Measurements from ENCODE around the gene MSRB2.
"Not testable (repeated sequence)": the region's sequence is repeated elsewhere in the genome, so short reads cannot be mapped to it uniquely, and the experiment has no call there.

The MSRB2 gene

DNA sequence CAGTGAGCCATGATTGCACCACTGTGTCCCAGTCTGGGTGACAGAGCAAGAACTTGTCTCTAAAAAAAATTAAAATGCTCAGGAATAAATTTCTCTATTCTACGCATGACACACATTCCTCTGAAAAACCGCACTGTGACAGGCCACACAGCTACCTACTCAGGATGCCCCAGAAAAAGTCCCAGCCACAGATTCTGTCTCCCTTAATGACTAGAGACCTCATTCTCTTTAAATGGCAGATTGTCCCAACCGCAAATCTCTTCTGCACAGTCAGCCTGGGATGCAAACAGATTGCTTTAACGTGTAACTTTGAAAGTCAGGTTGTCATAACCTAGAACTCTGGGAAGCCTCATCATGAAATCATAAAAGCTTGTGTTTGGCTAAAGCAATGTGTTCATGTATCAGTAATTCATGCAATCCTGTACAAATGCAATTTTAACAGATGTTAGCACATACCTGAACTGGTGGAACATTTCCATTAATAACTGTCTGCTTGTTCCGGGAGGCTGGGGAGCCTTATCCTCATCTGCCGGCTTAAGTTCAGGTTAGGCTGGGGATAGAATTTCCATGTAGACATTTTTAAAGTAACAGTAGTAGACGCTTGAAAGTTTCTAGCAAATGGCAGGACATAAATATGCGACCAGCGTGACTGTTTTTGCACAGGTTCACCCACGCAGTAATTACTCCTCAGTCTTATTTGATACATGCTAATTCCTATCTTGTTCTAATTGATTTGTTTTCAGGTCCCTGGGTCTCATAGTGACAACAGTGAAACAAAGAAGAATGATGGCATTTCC, 26.2 kb upstream of the MSRB2 start:
- in situ Hi-C loops (cut with MboI; ENCODE audit: low sequenced_read_pairs): no loop called here

- in situ Hi-C loops (cut with MboI; ENCODE audit: low sequenced_read_pairs): not testable (repeated sequence)
Measured at GRCh38 chr10:23070092-23070912, 25.1 kb upstream of the MSRB2 start.

DNA sequence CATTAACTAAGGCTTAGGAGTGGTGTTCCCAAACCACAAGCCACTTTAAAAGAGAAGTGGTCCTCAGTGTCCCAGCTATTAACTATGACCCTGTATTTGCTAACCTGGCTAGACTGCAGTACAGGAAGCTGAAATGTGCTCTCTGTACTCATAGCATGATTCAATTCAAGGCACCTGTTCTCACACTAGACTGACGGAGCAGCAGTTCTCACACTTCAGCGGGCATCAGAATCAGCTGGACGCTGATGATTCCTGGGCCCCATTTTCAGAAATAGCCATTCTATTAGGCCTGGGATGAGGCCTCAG, 24.5 kb upstream of the MSRB2 start:
- in situ Hi-C loops (cut with MboI; ENCODE audit: low sequenced_read_pairs): no loop called here

DNA sequence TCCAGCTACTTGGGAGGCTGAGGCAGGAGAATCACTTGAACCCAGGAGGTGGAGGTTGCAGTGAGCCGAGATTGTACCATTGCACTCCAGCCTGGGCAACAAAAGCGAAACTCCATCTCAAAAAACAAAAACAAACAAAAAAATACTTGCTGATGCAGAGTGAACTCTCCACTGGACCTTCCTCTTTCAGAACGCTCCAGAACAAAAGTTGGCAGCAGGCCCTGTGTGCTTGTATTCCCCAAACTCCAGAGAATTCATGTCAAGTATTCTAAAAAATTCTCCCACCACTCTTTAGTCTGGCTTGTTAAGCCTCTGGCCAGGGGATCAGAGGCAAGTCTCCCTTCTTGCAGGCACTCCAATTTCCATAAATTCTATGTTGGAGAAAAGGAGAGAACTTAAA, 22.8 kb upstream of the MSRB2 start:
- in situ Hi-C loops (cut with MboI; ENCODE audit: low sequenced_read_pairs): not testable (repeated sequence)

GRCh38 chr10:23073527-23073926, 21.9 kb upstream of the MSRB2 start:
- in situ Hi-C loops (cut with MboI; ENCODE audit: low sequenced_read_pairs): no loop called here

DNA sequence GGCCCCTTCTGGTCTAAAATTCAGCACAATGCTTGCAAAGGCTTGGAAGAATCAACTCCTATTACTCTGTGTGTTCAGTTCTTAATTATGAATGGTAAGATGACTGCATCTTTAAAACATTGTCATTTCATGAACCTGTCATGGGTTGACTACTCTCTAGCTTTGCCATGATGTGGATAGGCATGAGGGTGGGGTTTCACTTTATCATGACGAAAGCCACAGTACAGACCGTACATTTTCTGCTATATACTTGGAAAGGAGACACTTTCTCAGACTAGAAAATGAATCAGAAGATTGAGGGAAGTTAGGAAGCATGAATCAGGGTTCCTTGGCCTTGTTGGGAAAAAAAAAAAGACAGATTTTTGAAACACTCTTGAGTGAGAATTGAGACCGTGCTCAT, 19.7 kb upstream of the MSRB2 start:
- in situ Hi-C loops (cut with MboI; ENCODE audit: low sequenced_read_pairs): no loop called here

- in situ Hi-C loops (cut with MboI; ENCODE audit: low sequenced_read_pairs): no loop called here
Measured at GRCh38 chr10:23078114-23078513, 17.3 kb upstream of the MSRB2 start.

- in situ Hi-C loops (cut with MboI; ENCODE audit: low sequenced_read_pairs): no loop called here
Measured at GRCh38 chr10:23079700-23080099, 15.7 kb upstream of the MSRB2 start.

GRCh38 chr10:23080262-23080661, 15.1 kb upstream of the MSRB2 start:
- in situ Hi-C loops (cut with MboI; ENCODE audit: low sequenced_read_pairs): no loop called here

DNA sequence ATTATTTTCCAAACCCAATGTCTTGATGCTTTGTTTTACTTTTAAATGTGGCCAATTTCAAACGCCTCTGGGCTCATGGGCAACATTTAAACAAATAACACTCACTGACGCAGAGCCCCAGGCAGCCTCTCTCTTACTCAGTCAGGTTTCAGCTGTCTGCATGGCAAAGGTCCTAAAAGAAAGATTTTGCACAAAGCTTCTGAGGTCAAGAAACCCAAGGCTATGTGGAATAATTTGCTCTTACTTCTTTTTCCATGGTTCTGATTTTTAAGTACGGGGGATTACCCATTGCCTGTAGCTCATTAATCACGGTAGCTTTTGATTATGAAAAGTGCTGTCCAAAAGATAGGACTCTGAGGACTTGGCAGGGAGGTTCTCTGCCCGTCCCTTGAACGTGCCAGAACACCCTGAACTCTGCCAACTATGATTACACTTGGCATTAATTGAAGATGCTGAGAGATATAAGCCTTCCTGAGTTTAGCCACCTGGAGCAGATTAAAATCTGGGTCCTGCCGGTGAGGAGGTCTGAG, 14.1 kb upstream of the MSRB2 start:
- in situ Hi-C loops (cut with MboI; ENCODE audit: low sequenced_read_pairs): no loop called here

GRCh38 chr10:23081891-23082290, 13.5 kb upstream of the MSRB2 start:
- in situ Hi-C loops (cut with MboI; ENCODE audit: low sequenced_read_pairs): no loop called here

GRCh38 chr10:23088609-23089008, 6.8 kb upstream of the MSRB2 start:
- in situ Hi-C loops (cut with MboI; ENCODE audit: low sequenced_read_pairs): no loop called here

GRCh38 chr10:23094786-23095403, 484 bp upstream of the MSRB2 start:
- in situ Hi-C loops (cut with MboI; ENCODE audit: low sequenced_read_pairs): no loop called here

DNA sequence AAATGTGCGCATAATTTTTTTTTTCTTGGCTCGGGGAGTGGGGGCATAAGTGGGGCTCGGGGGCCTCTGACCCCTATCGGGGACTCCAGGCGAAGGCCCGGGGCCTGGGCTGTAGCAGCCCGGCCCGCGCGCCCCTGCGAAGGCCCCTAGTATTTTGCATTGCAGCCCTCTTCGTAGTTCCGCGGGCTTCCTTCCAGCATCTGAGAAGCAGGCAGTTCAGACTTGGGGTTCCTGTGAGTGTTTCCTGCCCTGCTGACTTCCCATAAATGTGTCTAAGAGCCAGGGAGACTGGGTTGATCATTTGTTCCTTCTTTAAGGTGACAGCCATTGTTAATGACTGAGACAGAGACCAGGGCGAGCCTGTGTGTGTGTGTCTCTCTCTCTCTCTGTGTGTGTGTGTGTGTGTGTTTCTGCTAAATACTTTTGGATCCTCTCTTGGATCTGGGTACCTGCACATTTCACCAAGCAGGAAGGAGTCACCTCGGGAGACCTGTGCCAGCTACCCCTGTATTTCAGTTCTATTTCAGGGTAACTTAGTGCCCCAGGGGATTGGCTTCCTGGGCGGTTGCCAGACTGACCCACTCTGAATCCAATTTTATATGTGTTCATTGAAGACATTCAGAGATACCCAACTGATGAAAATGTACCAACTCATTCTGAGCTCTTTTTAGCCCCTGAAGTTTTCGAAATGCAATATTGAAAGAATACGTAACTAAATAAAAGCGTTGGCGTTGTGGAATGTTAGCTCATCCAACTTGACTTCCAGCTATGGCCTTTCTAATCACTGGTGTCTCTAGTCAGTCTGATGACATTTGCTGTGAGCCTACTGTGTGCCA, 805 bp downstream of the MSRB2 start:
- in situ Hi-C loops (cut with MboI; ENCODE audit: low sequenced_read_pairs): no loop called here

- in situ Hi-C loops (cut with MboI; ENCODE audit: low sequenced_read_pairs): no loop called here
Measured at GRCh38 chr10:23096802-23097549, 1.6 kb downstream of the MSRB2 start.

GRCh38 chr10:23099079-23099478, 3.7 kb downstream of the MSRB2 start:
- in situ Hi-C loops (cut with MboI; ENCODE audit: low sequenced_read_pairs): no loop called here

DNA sequence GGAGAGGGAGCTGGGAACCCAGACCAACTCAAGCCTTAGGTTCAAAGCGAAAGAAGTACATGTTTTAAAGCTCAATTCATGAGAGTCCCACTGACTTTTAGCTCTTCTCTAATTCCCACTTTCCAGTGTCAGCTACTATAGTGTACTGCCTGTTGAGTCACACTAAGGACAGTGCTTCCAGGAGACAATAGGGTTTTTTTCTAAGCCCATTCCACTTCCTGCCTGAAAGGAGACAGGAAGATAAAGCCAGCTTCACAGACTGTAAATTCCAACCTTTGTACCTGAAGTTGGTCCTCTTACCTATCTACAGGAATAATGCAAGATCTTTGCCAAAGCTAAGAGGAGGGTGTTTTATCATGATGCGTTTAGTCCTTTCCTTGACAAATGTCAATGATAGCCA, 4.4 kb downstream of the MSRB2 start:
- in situ Hi-C loops (cut with MboI; ENCODE audit: low sequenced_read_pairs): no loop called here

GRCh38 chr10:23100331-23101030, 5.1 kb downstream of the MSRB2 start:
- in situ Hi-C loops (cut with MboI; ENCODE audit: low sequenced_read_pairs): no loop called here

DNA sequence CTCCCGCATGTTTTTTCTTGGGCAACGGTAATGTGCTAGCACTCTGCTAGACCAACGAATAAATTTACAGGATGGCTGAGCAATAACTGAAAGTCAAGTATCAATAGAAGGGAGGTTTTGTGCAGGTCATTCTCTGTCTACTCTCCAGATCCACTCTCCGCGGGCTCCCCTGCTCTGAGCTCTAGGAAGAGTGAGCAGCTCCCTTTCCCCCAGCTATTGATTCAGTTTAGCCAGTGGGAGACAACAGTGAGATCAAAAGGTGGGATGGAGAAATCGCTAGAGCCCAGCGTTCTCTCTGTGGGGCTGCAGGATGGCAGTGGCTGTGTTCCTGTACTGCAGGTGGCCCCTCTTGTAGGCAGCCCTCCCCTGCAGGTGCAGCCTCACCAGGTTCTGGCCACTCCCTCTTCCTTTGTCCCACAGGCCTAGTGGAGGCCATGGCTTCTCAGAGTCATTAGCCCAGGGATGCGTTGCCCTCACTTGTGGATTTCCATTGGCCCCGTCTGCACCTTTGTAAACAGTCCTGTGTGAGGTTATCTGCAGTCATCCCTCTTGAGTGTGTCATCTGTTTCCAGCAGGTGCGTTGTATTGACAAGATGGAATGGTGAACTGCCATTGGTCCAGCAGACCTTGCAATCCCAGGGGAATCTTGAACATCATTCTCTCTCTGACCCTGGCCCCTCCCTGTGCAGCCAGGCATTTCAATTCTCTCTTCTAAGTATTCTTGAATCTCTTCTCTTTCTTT, 11.1 kb downstream of the MSRB2 start:
- in situ Hi-C loops (cut with MboI; ENCODE audit: low sequenced_read_pairs): no loop called here
